Measurements from ENCODE around the gene THSD4. TPM values are rescaled to one million over a fixed set of nuclear protein-coding genes. Genes with fewer than 3 reads are reported as not detected.

The THSD4 gene
- total and polyA plus RNA-seq, 9 of the 15 experiments (the other 6 are each of a cell fraction or from before 2014, with no cell fraction given): 0.04 TPM; not detected in 5

GRCh38 chr15:71237456-71238188, 122.4 kb downstream of the THSD4 start (continued):
- TF ChIP-seq, protein P1, sequence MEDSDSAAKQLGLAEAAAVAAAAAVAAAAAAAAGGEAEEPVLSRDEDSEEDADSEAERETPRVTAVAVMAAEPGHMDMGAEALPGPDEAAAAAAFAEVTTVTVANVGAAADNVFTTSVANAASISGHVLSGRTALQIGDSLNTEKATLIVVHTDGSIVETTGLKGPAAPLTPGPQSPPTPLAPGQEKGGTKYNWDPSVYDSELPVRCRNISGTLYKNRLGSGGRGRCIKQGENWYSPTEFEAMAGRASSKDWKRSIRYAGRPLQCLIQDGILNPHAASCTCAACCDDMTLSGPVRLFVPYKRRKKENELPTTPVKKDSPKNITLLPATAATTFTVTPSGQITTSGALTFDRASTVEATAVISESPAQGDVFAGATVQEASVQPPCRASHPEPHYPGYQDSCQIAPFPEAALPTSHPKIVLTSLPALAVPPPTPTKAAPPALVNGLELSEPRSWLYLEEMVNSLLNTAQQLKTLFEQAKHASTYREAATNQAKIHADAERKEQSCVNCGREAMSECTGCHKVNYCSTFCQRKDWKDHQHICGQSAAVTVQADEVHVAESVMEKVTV (CRISPR knock-in tag; IDR thresholded peaks at IDR 0.05): no peak
- TF ChIP-seq TFAM (CRISPR knock-in tag; conservative IDR thresholded peaks at IDR 0.05) (no peak), PML (IDR thresholded peaks at IDR 0.05; ENCODE audit: low read length) (no peak), MLLT1 (IDR thresholded peaks at IDR 0.05) (no peak), HBP1 (CRISPR knock-in tag; IDR thresholded peaks at IDR 0.05) (peak; percentile 34; the same call in 1 of the 2 replicates), GABPA (tag; conservative IDR thresholded peaks at IDR 0.05; ENCODE audit: low read depth) (peak; percentile 79), MAFG (tag; conservative IDR thresholded peaks at IDR 0.05) (peak; percentile 29; the same call in 1 of the 2 replicates), ZNF589 (CRISPR knock-in tag; IDR thresholded peaks at IDR 0.05; ENCODE audit: low read depth) (peak; percentile 92), FOSL1 (tag; conservative IDR thresholded peaks at IDR 0.05) (peak; percentile 87), UBTF (IDR thresholded peaks at IDR 0.05; ENCODE audit: borderline replicate concordance in 1 of 2, low read depth in 2 of 2, low read length in 2 of 2) (no peak), NFIC (IDR thresholded peaks at IDR 0.05) (peak; percentile 48), THRB (CRISPR knock-in tag; conservative IDR thresholded peaks at IDR 0.05) (no peak), ZNF57 (CRISPR knock-in tag; IDR thresholded peaks at IDR 0.05) (no peak)
- TF ChIP-seq, protein P2, sequence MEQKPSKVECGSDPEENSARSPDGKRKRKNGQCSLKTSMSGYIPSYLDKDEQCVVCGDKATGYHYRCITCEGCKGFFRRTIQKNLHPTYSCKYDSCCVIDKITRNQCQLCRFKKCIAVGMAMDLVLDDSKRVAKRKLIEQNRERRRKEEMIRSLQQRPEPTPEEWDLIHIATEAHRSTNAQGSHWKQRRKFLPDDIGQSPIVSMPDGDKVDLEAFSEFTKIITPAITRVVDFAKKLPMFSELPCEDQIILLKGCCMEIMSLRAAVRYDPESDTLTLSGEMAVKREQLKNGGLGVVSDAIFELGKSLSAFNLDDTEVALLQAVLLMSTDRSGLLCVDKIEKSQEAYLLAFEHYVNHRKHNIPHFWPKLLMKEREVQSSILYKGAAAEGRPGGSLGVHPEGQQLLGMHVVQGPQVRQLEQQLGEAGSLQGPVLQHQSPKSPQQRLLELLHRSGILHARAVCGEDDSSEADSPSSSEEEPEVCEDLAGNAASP (IDR thresholded peaks at IDR 0.05): no peak
